ENCODE results near the gene ARHGDIG.

- TF ChIP-seq CTCF (conservative IDR thresholded peaks at IDR 0.05; ENCODE audit: low read depth, low read length) = no peak
- no peak for TF ChIP-seq EZH2 (IDR thresholded peaks at IDR 0.05; ENCODE audit: borderline replicate concordance, low read depth, low read length, poor library complexity, severe bottlenecking)
Measured at GRCh38 chr16:320206-320605, 39.8 kb downstream of the ARHGDIG start.

All from A673 (cell line).